ES-I3 (cell line): Measurements from ENCODE around the gene AMPD3.

ENCODE experiments used
- H3K36me3 ChIP-seq: 2 replicates; pipeline ENCODE4 v1.6.1; 2013; ENCODE audit warnings: mild to moderate bottlenecking, low read length, control low read depth, moderate library complexity; ENCODE audit not compliant: insufficient read depth
- H3K4me1 ChIP-seq: 2 replicates; pipeline ENCODE4 v1.6.1; 2013; ENCODE audit warnings: mild to moderate bottlenecking, control low read depth, low read length; ENCODE audit not compliant: insufficient read depth
- H3K9ac ChIP-seq: 2 replicates; pipeline ENCODE4 v1.6.1; 2013; ENCODE audit warnings: low read depth, mild to moderate bottlenecking, low read length, moderate library complexity
- H3K9me3 ChIP-seq: 2 replicates; pipeline ENCODE4 v1.6.1; 2013; ENCODE audit warnings: mild to moderate bottlenecking, low read length, moderate library complexity; ENCODE audit not compliant: control insufficient read depth, insufficient read depth

AMPD3 gene

DNA sequence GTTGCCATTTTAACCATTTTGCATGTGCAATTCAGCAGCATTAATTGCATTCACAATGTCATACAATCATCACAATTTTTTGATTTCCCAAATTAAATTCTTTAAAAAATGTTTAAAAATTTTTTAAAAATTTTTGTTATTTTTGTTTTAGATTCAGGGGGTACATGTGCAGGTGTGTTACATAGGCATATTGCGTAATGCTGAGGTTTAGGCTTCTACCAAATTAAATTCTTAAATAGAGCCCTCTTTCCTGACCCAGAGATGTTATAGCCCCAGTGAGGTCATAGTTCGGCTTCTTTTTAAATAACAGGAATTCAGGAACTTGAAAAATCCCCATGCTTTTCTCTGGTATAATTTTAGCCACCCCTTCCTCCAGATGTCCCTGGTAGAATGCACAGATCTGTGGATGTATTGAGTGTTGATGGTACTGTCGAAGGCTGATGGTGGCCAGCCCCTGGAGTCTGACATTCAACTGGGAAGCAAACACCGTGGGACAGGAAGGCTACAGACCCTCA, 11.3 kb upstream of the AMPD3 start:
- no peaks in the 10 kb centered on the region for H3K9me3 ChIP-seq
- no peak overlapping the region for H3K9ac ChIP-seq
- H3K36me3 ChIP-seq = no peaks in the 10 kb centered on the region
- H3K4me1 ChIP-seq = peaks cover 4% of the 10 kb centered on the region

- no peaks in the 10 kb centered on the region for H3K36me3 ChIP-seq
- no peak overlapping the region for H3K9ac ChIP-seq
- no peaks in the 10 kb centered on the region; the same call in 1 of the 2 replicates for H3K4me1 ChIP-seq
- H3K9me3 ChIP-seq = no peaks in the 10 kb centered on the region
These were observed 10.2 kb upstream of the AMPD3 start for GRCh38 chr11:10444725-10445315.

- Histone ChIP-seq H3K4me1 (no peaks in the 10 kb centered on the region; the same call in 1 of the 2 replicates), H3K9me3 (no peaks in the 10 kb centered on the region), H3K9ac (no peak overlapping the region), H3K36me3 (no peaks in the 10 kb centered on the region)
These were observed 7.6 kb upstream of the AMPD3 start for GRCh38 chr11:10447445-10447844.

- H3K4me1 ChIP-seq = peaks cover 9% of the 10 kb centered on the region; the same call in 1 of the 2 replicates
- no peaks in the 10 kb centered on the region for H3K36me3 ChIP-seq
- H3K9me3 ChIP-seq = no peaks in the 10 kb centered on the region
- peak overlapping the region; percentile 91 for H3K9ac ChIP-seq
These were observed 4.3 kb upstream of the AMPD3 start for GRCh38 chr11:10450462-10451425.

- H3K4me1 ChIP-seq = peaks cover 16% of the 10 kb centered on the region
- H3K36me3 ChIP-seq = no peaks in the 10 kb centered on the region
- no peaks in the 10 kb centered on the region for H3K9me3 ChIP-seq
- peak overlapping the region; percentile 91; the same call in 1 of the 2 replicates for H3K9ac ChIP-seq
These were observed 3.5 kb upstream of the AMPD3 start for GRCh38 chr11:10451426-10452116.

GRCh38 chr11:10452211-10452767, 2.8 kb upstream of the AMPD3 start:
- no peaks in the 10 kb centered on the region for H3K9me3 ChIP-seq
- no peaks in the 10 kb centered on the region for H3K36me3 ChIP-seq
- H3K4me1 ChIP-seq = peaks cover 17% of the 10 kb centered on the region
- no peak overlapping the region for H3K9ac ChIP-seq

GRCh38 chr11:10453261-10453660, 1.8 kb upstream of the AMPD3 start:
- H3K9me3 ChIP-seq = no peaks in the 10 kb centered on the region
- peaks cover 17% of the 10 kb centered on the region for H3K4me1 ChIP-seq
- H3K36me3 ChIP-seq = no peaks in the 10 kb centered on the region
- H3K9ac ChIP-seq = no peak overlapping the region

GRCh38 chr11:10455637-10456487, 798 bp downstream of the AMPD3 start:
- Histone ChIP-seq H3K9ac (peak overlapping the region; percentile 33; the same call in 1 of the 2 replicates), H3K4me1 (peaks cover 20% of the 10 kb centered on the region)

DNA sequence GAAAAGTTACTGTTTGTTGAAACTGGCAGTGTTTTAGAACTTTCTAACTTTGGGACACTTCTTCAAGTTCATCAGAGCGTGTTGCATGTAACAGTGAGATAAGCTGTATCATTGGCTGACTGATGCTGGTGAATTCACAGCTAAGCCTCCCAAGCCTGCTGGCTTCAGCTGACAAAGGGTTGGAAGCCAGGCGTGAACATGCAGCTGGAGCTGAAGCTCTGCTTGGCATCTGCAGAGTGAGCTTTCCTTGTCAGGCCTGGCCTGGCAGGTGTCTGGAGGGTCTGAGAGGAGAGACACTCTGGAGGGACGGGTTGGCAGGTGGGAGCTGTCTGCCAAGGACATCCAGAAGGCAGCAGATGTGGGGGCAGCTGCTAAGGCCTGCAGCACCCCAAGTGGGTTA, 1.5 kb downstream of the AMPD3 start:
- H3K4me1 ChIP-seq = peaks cover 20% of the 10 kb centered on the region
- H3K9ac ChIP-seq = peak overlapping the region; percentile 33; the same call in 1 of the 2 replicates
- H3K9me3 ChIP-seq = no peaks in the 10 kb centered on the region
- H3K36me3 ChIP-seq = no peaks in the 10 kb centered on the region

More at GRCh38 chr11:10455637-10456487, 798 bp downstream of the AMPD3 start:
- Histone ChIP-seq H3K9me3 (no peaks in the 10 kb centered on the region), H3K36me3 (no peaks in the 10 kb centered on the region)

GRCh38 chr11:10457901-10458300, 2.8 kb downstream of the AMPD3 start:
- Histone ChIP-seq H3K4me1 (peaks cover 20% of the 10 kb centered on the region), H3K36me3 (no peaks in the 10 kb centered on the region), H3K9me3 (no peaks in the 10 kb centered on the region), H3K9ac (no peak overlapping the region)

- peaks cover 20% of the 10 kb centered on the region for H3K4me1 ChIP-seq
- no peak overlapping the region for H3K9ac ChIP-seq
- no peaks in the 10 kb centered on the region for H3K36me3 ChIP-seq
- no peaks in the 10 kb centered on the region for H3K9me3 ChIP-seq
These were observed 4.2 kb downstream of the AMPD3 start for GRCh38 chr11:10459029-10459970.

DNA sequence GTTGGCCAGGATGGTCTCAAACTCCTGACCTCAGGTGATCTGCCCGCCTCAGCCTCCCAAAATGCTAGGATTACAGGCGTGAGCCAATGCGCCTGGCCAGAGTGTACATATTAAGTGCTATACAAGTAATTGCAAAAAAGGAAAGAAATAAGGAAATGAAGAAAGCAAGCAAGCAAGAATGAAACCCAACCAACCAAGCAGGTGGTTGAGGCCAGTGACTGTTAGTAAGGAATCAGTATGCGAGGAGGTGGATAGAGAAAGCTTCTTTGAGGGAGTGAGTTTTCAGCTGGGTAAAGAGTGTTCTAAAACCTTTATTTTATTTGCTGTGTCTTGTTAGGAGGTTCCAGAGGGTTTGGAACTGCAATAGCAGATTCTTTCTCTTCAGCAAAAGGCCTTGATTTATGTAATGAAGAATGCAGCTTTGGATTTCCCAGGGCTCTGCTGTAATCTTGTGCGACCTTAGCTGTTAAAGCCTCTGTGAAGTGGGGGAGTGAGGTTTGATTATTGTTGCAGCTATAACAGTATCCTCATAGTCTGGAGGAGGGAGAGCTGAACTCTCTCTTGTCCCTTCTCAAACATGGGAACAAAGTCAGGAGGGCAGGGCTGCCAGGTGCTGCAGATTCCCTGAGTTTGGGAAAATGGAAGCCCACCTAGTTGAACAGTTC, 5.7 kb downstream of the AMPD3 start:
- Histone ChIP-seq H3K36me3 (no peaks in the 10 kb centered on the region), H3K9me3 (no peaks in the 10 kb centered on the region), H3K4me1 (peaks cover 11% of the 10 kb centered on the region), H3K9ac (no peak overlapping the region)
